Measurements from ENCODE around the gene LAMB3.

The LAMB3 gene

GRCh38 chr1:209595599-209596285 is 56.5 kb downstream of the LAMB3 start:
- DNase-seq = no peak

DNA sequence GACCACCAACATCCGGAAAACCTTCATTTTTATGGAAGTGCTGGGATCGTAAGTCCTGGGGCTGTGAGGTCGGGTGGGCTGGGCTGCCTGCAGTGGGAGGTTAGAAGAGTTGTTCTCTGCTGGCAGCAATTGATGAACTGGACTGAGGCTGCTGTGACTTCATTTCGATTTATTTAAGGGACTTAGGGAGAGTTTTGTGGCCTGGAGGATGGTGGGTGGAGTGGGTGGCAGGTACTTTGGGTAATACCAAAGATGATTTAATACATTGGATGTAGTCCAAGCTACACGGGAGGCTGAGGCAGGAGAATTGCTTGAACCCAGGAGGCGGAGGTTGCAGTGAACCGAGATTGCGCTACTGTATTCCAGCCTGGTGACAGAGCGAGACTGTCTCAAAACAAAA is 57.2 kb downstream of the LAMB3 start:
- no peak for DNase-seq

GRCh38 chr1:209594440-209594839 is 57.8 kb downstream of the LAMB3 start:
- no peak for DNase-seq

DNA sequence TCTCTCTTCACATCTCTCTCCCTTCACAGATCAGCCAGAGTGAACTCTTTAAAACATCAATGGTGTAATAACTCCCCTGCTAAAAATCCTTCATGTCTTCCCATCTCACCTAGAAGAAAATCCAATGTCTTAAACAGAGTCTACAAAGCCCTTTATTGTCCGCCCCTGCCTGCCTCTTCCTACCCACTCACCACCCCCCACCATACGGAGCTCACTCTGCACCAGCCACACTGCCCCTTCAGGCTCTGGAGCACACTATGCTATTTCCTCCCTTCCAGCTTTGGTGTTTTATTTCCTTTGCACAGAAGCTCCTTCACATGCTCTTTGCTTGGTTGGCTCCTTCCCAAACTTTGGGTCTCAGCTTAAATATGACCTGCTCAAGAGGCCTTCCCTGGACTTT is 58.5 kb downstream of the LAMB3 start:
- no peak for DNase-seq

DNA sequence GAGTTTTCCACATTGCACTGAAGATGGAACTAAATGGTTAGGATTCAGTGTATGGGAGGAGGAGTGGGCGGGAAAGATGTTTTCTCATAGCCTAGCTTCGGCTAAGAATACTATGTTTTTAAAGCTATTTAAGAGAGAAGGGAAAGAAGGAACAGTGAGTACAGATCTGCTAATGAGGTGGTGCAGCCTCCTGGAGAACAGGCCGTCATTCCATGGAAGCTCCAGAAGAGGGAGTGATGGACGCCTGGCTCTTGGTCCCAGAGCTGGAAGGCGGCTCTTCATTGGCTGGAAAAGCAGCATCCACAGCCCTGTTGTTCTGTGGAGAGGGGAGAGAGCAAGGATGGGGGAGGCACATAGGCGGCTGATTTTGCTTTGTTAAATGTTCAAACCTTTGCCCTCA is 61.8 kb downstream of the LAMB3 start:
- DNase-seq = peak in 3 of 14 donors; percentile 9 to 14 (median 12)

GRCh38 chr1:209589863-209590262 is 62.4 kb downstream of the LAMB3 start:
- no peak for DNase-seq

DNA sequence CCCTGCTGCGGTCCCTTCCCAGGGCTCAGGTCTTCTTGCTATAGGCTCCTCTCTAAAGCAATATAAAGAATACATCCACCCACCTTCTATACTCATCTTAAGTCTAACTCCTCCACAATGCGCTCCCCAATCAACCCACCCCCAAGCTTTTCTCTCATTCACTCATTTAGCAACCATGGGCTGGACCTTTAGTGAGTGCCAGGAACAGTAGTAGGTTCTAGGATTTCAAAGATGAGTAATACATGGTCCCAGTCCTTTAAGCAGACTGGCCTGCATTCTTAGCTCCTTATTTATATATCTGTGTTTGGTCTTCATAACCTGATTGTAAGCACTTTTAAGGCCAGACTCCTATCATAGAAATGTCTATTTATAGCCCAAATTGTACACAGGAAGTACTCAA is 62.8 kb downstream of the LAMB3 start:
- DNase-seq = no peak

DNA sequence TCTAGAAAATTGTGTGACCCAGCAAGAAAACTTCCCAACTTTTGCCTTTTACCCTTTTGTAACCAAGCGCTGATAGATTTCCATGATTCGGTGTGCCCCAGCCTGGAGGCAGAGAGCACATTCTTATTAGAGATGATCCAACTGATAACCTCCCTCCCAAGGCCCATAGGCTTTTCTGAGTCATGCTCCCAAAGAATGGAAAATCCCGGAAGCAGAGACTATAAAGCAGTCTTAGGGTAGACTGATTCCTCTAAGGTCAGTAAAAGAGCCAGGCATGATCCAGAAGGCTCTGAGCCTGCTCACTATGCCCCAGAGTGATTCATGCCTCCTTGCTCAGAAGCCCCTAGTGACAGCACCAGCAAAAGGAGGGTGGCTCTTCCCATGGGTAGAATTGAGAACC is 64.4 kb downstream of the LAMB3 start:
- no peak for DNase-seq

- DNase-seq = no peak
Measured at GRCh38 chr1:209586221-209586740, 65.9 kb downstream of the LAMB3 start.

GRCh38 chr1:209585672-209586071 is 66.6 kb downstream of the LAMB3 start:
- peak in 11 of 14 donors; percentile 12 to 68 (median 40) for DNase-seq

DNA sequence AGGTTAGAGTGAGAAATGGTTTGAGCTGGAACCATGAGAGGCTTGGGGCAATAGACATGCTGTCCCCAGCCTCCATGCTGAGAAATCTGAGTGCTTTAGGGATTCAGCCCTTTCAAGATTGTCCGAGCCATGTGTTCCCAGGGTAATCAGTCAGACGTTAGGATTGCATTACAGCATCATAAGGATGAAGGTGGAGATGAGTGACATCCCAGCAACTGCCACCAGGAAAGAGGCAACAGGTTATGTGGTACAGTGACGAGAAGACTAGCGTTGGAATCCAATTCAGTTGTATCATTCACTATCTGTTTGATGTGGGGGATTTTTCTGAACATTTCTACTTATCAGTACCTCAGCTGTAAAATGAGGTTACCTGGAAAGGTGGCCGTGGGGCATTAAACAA is 67.0 kb downstream of the LAMB3 start:
- no peak for DNase-seq

GRCh38 chr1:209584231-209584672 is 68.0 kb downstream of the LAMB3 start:
- DNase-seq = peak in 1 of 14 donors; percentile 4

DNA sequence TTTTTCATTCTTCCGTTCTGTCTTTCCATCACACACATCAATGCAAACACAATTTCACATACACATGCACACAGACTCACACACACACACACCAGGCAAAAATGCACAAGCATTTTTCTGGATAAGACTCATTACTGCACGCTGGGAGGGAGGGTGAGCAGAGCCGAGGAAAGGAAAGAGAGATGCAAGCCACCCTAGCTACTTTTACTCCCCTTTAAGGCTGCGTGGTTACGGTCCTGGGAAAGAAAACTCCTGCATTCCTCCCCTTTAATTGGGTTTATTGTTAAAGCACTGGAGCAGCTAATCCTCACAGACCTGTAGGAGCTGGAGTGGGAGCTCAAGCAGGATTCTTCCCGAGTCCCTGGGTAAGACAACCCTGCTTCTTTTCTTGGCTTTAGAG is 68.8 kb downstream of the LAMB3 start, which contains the start of gene CAMK1G:
CAMK1G (plus strand) TSS at position 307 of the 400 bp plus-strand sequence. CDS start 11,270 bp downstream, outside the sequence.
- peak in 1 of 14 donors; percentile 22 for DNase-seq

GRCh38 chr1:209580577-209580976 is 71.6 kb downstream of the LAMB3 start:
- DNase-seq = no peak

GRCh38 chr1:209577346-209577745 is 74.9 kb downstream of the LAMB3 start:
- no peak for DNase-seq

DNA sequence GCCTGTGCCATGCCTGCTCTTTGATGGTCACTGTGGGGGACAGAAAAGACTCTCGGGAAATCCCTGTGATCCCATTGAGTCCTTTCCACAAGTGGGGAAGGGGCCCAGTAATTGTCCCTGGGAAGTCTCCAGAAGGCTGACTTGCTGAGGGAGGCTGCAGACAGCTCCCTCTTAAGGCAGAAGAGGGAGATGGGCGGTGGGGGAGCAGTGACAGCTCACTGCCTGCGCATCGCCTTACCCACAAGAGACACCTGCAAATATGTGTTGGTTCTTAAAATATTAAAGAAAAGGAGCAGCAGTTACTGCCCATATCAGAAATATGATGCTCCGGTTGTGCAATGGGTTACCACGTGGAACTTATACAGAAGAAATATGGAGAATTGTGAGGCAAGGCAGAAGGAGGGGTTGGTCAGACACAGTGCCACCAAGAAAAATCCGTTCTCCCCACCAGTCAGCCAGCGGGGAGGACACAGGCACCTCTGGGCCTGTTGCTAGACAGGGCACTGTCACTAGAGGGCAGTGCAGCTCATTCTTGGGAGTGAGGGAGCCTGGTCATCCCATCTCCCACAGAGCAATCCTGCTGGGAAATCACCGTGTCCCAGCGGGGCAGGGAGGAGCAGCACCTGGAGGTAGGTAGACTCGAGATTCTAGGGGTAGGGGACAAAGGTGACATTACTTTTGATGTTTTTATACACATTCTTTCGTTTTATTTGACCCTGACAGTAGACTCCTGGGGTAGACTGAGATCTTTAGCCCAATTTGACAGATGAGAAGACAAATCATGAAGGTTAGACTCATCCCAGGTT is 75.6 kb downstream of the LAMB3 start:
- DNase-seq = peak in 13 of 14 donors; percentile 8 to 77 (median 43)

DNA sequence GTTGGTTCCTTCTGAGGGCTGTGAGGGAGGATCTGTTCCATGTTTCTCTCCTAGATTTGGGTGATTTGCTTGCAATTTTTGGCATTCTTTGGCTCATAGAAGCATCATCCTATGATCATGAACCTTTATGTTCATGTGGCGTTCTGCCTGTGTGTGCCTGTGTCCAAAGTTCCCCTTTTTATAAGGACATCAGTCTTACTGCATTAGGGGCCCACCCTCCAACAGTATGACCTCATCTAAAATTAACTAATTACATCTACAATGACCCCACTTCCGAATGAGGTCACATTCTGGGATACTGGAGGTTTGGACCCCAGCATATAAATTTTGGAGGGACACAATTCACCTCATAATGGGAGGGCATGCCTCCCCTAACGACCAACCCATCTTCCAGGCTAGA is 81.5 kb downstream of the LAMB3 start:
- no peak for DNase-seq

DNA sequence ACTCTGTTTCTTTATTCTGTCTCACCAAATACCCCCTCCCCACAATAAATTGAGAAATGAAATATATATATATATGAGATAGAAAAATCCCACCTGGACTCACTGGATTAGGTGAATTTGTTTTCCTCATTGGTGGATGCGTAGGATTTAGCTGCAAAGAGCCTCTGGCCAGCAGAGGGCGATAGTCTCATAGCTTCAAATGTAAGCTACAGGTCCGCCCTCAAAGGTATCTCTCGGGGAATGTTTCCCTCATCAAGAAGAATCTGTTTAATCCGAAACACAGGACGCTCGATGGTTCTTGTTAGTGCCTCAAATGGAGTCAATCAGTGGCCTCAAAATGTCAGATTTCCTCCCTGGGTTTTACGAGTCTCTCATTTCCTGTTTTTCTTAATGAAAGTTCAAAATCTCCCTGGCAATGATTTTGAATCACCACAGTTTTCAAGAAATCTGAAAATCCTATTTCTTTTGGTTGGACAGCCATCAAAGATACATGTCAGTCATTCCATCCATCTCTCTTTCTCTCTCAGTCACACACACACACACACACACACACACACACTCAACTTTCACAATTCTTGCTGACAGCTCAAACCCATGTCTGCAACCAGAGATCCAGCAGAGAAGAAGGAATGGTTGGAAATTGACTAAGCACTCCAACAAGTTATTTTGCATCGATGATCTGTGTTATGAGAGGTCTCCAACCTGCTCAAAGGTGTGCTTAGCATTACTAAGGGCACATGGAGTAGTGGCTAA is 82.6 kb downstream of the LAMB3 start:
- DNase-seq = peak in 10 of 14 donors; percentile 4 to 49 (median 13)

DNA sequence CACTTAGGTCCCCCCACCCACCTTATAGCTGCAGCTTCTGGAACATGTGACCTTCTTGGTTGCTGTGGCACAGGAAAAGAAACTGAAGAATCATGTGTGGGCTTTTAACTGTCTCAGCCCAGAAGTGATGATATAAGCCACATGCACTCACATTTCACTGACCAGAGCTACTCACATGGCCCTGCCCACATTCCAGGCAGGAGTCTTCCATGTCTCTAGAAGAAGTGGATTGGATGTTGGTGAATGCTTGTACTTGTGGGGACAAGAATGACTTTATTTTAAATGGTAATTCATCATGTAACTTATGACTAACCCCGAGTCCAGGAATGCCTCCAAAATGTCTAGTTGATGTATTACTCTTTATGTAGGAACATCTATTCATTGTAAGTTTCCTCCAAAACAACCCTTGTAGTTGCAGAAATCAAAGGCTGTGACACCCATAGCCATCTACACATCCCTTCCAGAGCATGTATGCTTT is 84.5 kb downstream of the LAMB3 start:
- no peak for DNase-seq

DNA sequence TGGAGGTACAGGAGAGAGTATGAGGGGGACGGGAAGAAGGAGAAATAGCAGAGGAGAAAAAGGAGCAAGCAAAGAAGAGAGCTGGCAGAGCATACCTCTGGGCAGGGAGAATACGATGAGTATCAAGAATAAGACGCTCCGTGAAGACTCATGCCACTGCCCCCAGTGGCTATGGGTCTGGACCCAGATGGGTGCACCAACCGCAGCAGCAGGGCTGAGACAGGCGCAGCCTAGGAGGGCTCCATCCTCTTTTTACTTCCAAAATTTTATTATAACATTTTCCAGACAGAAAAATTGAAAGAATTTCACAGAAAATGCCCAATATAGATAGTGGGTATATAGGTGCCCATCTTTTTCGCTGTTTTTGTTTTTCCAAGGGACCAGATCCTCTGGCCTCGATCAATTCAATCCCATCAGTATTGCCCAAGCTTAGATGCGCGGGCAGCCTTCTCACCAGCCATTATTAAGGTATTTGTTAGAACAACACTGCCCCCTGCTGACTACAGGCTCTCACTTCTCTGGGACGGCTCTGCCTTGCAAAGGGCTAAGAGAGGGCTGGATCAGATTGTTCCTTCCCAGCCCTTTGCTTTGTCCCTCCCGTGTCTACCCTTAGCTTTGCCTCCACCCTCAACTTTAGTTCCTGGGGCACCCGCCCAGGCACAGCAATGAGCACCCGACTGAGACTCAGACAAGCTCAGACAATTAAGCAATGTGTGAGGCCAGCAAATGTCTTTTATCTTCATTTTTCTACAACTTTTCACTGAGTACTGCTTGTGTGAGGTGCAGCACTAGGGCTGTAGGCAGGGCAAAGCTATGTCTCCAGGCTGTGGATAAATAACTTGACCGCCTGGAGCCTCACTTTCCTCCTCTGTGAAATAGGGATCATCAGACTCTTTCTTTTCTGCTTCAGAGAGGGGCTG is 86.2 kb downstream of the LAMB3 start:
- peak in 12 of 14 donors; percentile 16 to 75 (median 51) for DNase-seq

Data from C1 segment of cervical spinal cord (tissue), 14 donors.